ENCODE measurements around the gene SERPING1.

SERPING1 gene

GRCh38 chr11:57614234-57614772 is 16.8 kb downstream of the SERPING1 start:
- peaks cover 4% of the 10 kb centered on the region for H3K4me1 ChIP-seq (ENCODE audit: insufficient read depth, insufficient read length)
- H3K27me3 ChIP-seq (ENCODE audit: insufficient read depth, insufficient read length), result no peaks in the 10 kb centered on the region
- no peak overlapping the region for H3K9ac ChIP-seq (ENCODE audit: insufficient read length, low read depth)
- H3K9me3 ChIP-seq (ENCODE audit: insufficient read depth, low read length), result peaks cover 5% of the 10 kb centered on the region
- no peak for DNase-seq (ENCODE audit: low read depth, low spot score)
- no peak for TF ChIP-seq ZNF274 (IDR thresholded peaks at IDR 0.05; ENCODE audit: low read depth, low read length)
- no peak for TF ChIP-seq YY1 (IDR thresholded peaks at IDR 0.05; ENCODE audit: insufficient read depth, insufficient read length)
- no peak for TF ChIP-seq SUZ12 (IDR thresholded peaks at IDR 0.05; ENCODE audit: extremely low read depth, insufficient read depth, insufficient read length)
- H3K36me3 ChIP-seq (ENCODE audit: insufficient read depth, insufficient read length, low read length), result no peaks in the 10 kb centered on the region
- no peak overlapping the region for H3K4me3 ChIP-seq (ENCODE audit: insufficient read length, low read depth)

GRCh38 chr11:57615308-57615707 is 17.8 kb downstream of the SERPING1 start:
- H3K9ac ChIP-seq (ENCODE audit: insufficient read length, low read depth), result no peak overlapping the region
- no peak for DNase-seq (ENCODE audit: low read depth, low spot score)
- H3K4me1 ChIP-seq (ENCODE audit: insufficient read depth, insufficient read length), result peaks cover 4% of the 10 kb centered on the region
- TF ChIP-seq ZNF274 (IDR thresholded peaks at IDR 0.05; ENCODE audit: low read depth, low read length) (no peak), SUZ12 (IDR thresholded peaks at IDR 0.05; ENCODE audit: extremely low read depth, insufficient read depth, insufficient read length) (no peak)
- H3K9me3 ChIP-seq (ENCODE audit: insufficient read depth, low read length), result peaks cover 15% of the 10 kb centered on the region
- H3K4me3 ChIP-seq (ENCODE audit: insufficient read length, low read depth), result no peak overlapping the region
- no peaks in the 10 kb centered on the region for H3K36me3 ChIP-seq (ENCODE audit: insufficient read depth, insufficient read length, low read length)
- no peaks in the 10 kb centered on the region for H3K27me3 ChIP-seq (ENCODE audit: insufficient read depth, insufficient read length)

DNA sequence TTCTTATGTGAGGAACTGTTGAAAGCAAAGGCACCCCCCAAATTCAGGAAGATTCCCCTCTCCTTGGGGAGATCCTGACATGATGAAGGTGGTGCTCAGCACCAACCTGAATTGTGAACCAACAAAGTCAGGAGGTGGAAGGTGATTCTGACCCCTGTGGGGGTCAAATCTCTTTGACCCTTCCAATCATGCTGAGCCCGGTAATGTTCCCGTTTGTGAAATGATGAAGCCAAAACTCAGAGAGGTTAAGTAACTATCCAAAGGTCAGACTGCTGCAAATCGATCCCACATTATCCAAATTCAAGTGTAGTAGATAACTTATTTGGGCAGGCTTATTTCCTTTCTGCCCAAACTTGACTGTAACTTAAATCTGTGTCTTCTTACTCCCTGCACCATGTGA is 19.1 kb downstream of the SERPING1 start:
- TF ChIP-seq YY1 (IDR thresholded peaks at IDR 0.05; ENCODE audit: insufficient read depth, insufficient read length) (no peak), ZNF274 (IDR thresholded peaks at IDR 0.05; ENCODE audit: low read depth, low read length) (no peak), SUZ12 (IDR thresholded peaks at IDR 0.05; ENCODE audit: extremely low read depth, insufficient read depth, insufficient read length) (no peak)
- Histone ChIP-seq H3K4me3 (ENCODE audit: insufficient read length, low read depth) (no peak overlapping the region), H3K9me3 (ENCODE audit: insufficient read depth, low read length) (peaks cover 20% of the 10 kb centered on the region), H3K27me3 (ENCODE audit: insufficient read depth, insufficient read length) (no peaks in the 10 kb centered on the region), H3K9ac (ENCODE audit: insufficient read length, low read depth) (no peak overlapping the region), H3K36me3 (ENCODE audit: insufficient read depth, insufficient read length, low read length) (no peaks in the 10 kb centered on the region), H3K4me1 (ENCODE audit: insufficient read depth, insufficient read length) (peaks cover 4% of the 10 kb centered on the region)
- DNase-seq (ENCODE audit: low read depth, low spot score), result no peak

GRCh38 chr11:57618438-57618837 is 21.0 kb downstream of the SERPING1 start:
- Histone ChIP-seq H3K4me3 (ENCODE audit: insufficient read length, low read depth) (no peak overlapping the region), H3K9ac (ENCODE audit: insufficient read length, low read depth) (no peak overlapping the region), H3K4me1 (ENCODE audit: insufficient read depth, insufficient read length) (peaks cover 4% of the 10 kb centered on the region), H3K27me3 (ENCODE audit: insufficient read depth, insufficient read length) (no peaks in the 10 kb centered on the region), H3K9me3 (ENCODE audit: insufficient read depth, low read length) (peaks cover 20% of the 10 kb centered on the region), H3K36me3 (ENCODE audit: insufficient read depth, insufficient read length, low read length) (no peaks in the 10 kb centered on the region)
- TF ChIP-seq ZNF274 (IDR thresholded peaks at IDR 0.05; ENCODE audit: low read depth, low read length) (no peak), SUZ12 (IDR thresholded peaks at IDR 0.05; ENCODE audit: extremely low read depth, insufficient read depth, insufficient read length) (no peak), YY1 (IDR thresholded peaks at IDR 0.05; ENCODE audit: insufficient read depth, insufficient read length) (no peak)
- no peak for DNase-seq (ENCODE audit: low read depth, low spot score)

GRCh38 chr11:57619331-57619730 is 21.8 kb downstream of the SERPING1 start:
- Histone ChIP-seq H3K4me1 (ENCODE audit: insufficient read depth, insufficient read length) (peaks cover 1% of the 10 kb centered on the region), H3K9me3 (ENCODE audit: insufficient read depth, low read length) (peaks cover 20% of the 10 kb centered on the region), H3K9ac (ENCODE audit: insufficient read length, low read depth) (no peak overlapping the region), H3K36me3 (ENCODE audit: insufficient read depth, insufficient read length, low read length) (no peaks in the 10 kb centered on the region), H3K27me3 (ENCODE audit: insufficient read depth, insufficient read length) (no peaks in the 10 kb centered on the region), H3K4me3 (ENCODE audit: insufficient read length, low read depth) (no peak overlapping the region)
- DNase-seq (ENCODE audit: low read depth, low spot score), result no peak
- TF ChIP-seq SUZ12 (IDR thresholded peaks at IDR 0.05; ENCODE audit: extremely low read depth, insufficient read depth, insufficient read length) (no peak), ZNF274 (IDR thresholded peaks at IDR 0.05; ENCODE audit: low read depth, low read length) (no peak), YY1 (IDR thresholded peaks at IDR 0.05; ENCODE audit: insufficient read depth, insufficient read length) (no peak)

DNA sequence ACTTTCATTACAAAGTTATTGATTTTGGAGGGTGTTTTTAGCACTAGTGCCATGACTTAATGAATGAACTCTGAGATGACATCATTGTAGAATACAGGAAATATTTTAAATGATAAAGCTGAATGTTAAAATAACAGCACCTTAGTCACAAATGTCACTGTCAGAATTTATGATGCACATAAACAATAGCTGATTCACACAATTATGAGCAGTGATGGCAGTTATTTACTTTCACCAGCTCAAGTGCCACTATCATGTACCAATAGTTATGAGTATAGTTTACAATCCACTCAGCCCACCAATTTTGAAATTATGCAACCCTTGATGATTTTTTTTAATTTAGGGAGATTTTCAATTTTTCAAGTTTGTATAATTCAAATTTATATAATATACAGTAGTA is 23.0 kb downstream of the SERPING1 start:
- Histone ChIP-seq H3K4me1 (ENCODE audit: insufficient read depth, insufficient read length) (no peaks in the 10 kb centered on the region), H3K9ac (ENCODE audit: insufficient read length, low read depth) (no peak overlapping the region), H3K27me3 (ENCODE audit: insufficient read depth, insufficient read length) (no peaks in the 10 kb centered on the region), H3K9me3 (ENCODE audit: insufficient read depth, low read length) (peaks cover 20% of the 10 kb centered on the region), H3K36me3 (ENCODE audit: insufficient read depth, insufficient read length, low read length) (no peaks in the 10 kb centered on the region), H3K4me3 (ENCODE audit: insufficient read length, low read depth) (no peak overlapping the region)
- no peak for DNase-seq (ENCODE audit: low read depth, low spot score)
- TF ChIP-seq YY1 (IDR thresholded peaks at IDR 0.05; ENCODE audit: insufficient read depth, insufficient read length) (no peak), SUZ12 (IDR thresholded peaks at IDR 0.05; ENCODE audit: extremely low read depth, insufficient read depth, insufficient read length) (no peak), ZNF274 (IDR thresholded peaks at IDR 0.05; ENCODE audit: low read depth, low read length) (no peak)

DNA sequence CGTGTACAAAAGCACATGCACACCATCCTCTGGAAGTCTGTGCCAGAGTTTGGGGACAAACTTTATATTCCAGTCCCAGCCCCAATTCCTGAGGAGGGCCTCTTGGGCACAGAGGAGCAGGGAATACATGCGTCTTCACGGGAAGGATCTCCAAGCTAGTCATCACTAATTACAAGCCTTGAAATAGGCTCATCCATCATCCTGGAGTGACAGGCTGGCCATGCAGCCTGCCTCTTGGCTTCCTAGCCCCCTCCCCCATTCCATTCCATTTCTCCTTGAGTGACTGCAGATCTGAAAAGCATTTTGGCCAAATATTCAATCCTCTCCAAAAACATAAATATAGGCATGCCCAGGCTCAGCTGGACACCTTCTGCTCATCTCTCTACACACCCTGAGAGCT is 24.8 kb downstream of the SERPING1 start:
- Histone ChIP-seq H3K4me3 (ENCODE audit: insufficient read length, low read depth) (no peak overlapping the region), H3K27me3 (ENCODE audit: insufficient read depth, insufficient read length) (no peaks in the 10 kb centered on the region), H3K4me1 (ENCODE audit: insufficient read depth, insufficient read length) (no peaks in the 10 kb centered on the region), H3K9me3 (ENCODE audit: insufficient read depth, low read length) (peaks cover 20% of the 10 kb centered on the region), H3K36me3 (ENCODE audit: insufficient read depth, insufficient read length, low read length) (no peaks in the 10 kb centered on the region), H3K9ac (ENCODE audit: insufficient read length, low read depth) (no peak overlapping the region)
- no peak for DNase-seq (ENCODE audit: low read depth, low spot score)
- no peak for TF ChIP-seq SUZ12 (IDR thresholded peaks at IDR 0.05; ENCODE audit: extremely low read depth, insufficient read depth, insufficient read length)

DNA sequence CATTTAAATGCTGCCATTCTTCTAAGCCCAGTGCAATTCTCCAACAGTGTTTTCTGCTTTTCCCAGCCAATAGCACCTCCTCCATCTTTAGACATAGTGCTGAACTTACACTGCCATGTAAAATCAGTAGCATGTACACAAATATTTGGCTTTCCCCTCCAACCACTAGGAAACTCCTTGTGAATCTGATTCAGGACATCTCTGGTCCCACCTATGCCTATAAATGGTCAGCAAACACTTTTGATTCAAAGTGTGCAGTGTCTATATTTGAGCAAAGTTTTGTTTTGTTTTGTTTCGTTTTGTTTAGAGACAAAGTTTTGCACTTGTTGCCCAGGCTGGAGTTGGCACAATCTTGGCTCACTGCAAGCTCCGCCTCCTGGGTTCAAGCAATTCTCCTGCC is 27.4 kb downstream of the SERPING1 start:
- Histone ChIP-seq H3K9ac (ENCODE audit: insufficient read length, low read depth) (no peak overlapping the region), H3K36me3 (ENCODE audit: insufficient read depth, insufficient read length, low read length) (no peaks in the 10 kb centered on the region), H3K27me3 (ENCODE audit: insufficient read depth, insufficient read length) (no peaks in the 10 kb centered on the region), H3K4me3 (ENCODE audit: insufficient read length, low read depth) (no peak overlapping the region), H3K4me1 (ENCODE audit: insufficient read depth, insufficient read length) (no peaks in the 10 kb centered on the region), H3K9me3 (ENCODE audit: insufficient read depth, low read length) (peaks cover 9% of the 10 kb centered on the region)
- TF ChIP-seq SUZ12 (IDR thresholded peaks at IDR 0.05; ENCODE audit: extremely low read depth, insufficient read depth, insufficient read length) (no peak), YY1 (IDR thresholded peaks at IDR 0.05; ENCODE audit: insufficient read depth, insufficient read length) (no peak), ZNF274 (IDR thresholded peaks at IDR 0.05; ENCODE audit: low read depth, low read length) (no peak)
- no peak for DNase-seq (ENCODE audit: low read depth, low spot score)

All from NT2/D1 (cell line).